H1 (cell line): ENCODE results near the gene NPTXR. TPM values are rescaled to one million over a fixed set of nuclear protein-coding genes. Genes with fewer than 3 reads are reported as not detected.

Source experiments
- CTCF ChIA-PET: fragments of 300-600 bp; sonication (Branson Sonifier 250); formaldehyde crosslinking; loops from one replicate; lab custom pipeline; 2021; ENCODE audit not compliant: partially characterized antibody; lab: Charles Lee
- POLR2A ChIA-PET: fragments of 300-600 bp; sonication (Branson Sonifier 250); formaldehyde crosslinking; loops from one replicate; lab custom pipeline; 2021; ENCODE audit warnings: inconsistent platforms; ENCODE audit not compliant: partially characterized antibody; lab: Charles Lee
- DNase-seq, 2 experiments: peaks; one replicate each; pipeline versions ENCODE4 v3.0.0 to v3.0.0-alpha.2; 2010 to 2022; ENCODE audit warnings: low spot score in 2 of 2, low read depth in 1 of 2, mixed read lengths in 1 of 2
- FAIRE-seq: peaks from 2 replicates; lab custom pipeline; 2011; peaks lifted over from hg19 to GRCh38; lab: Jason Lieb, UNC
- H2AFZ ChIP-seq: 2 replicates; pipeline ENCODE4 v1.8.1; 2012; ENCODE audit warnings: low read length, inconsistent platforms
- H2AK5ac ChIP-seq: 2 replicates; pipeline ENCODE4 v1.6.1; 2013; ENCODE audit warnings: low read depth, low read length
- H2BK120ac ChIP-seq: replicated peaks from 2 replicates; pipeline ENCODE3; 2013; ENCODE audit warnings: low read depth, low read length, inconsistent platforms
- H2BK12ac ChIP-seq: 2 replicates; pipeline ENCODE4 v1.6.1; 2013; ENCODE audit warnings: low read depth, low read length
- H2BK15ac ChIP-seq: 2 replicates; pipeline ENCODE4 v1.6.1; 2013; ENCODE audit warnings: low read length
- H2BK20ac ChIP-seq: 2 replicates; pipeline ENCODE4 v1.6.1; 2013; ENCODE audit warnings: low read length
- H2BK5ac ChIP-seq: 2 replicates; pipeline ENCODE4 v1.6.1; 2013; ENCODE audit warnings: low read depth, low read length
- H3K14ac ChIP-seq: 2 replicates; pipeline ENCODE4 v1.6.1; 2013; ENCODE audit warnings: inconsistent platforms; ENCODE audit not compliant: insufficient read length
- H3K18ac ChIP-seq: 2 replicates; pipeline ENCODE4 v1.6.1; 2013; ENCODE audit warnings: low read length; ENCODE audit errors: extremely low read depth
- H3K23ac ChIP-seq: 2 replicates; pipeline ENCODE4 v1.6.1; 2013; ENCODE audit warnings: inconsistent platforms; ENCODE audit not compliant: insufficient read length
- H3K23me2 ChIP-seq: 2 replicates; pipeline ENCODE4 v1.6.1; 2013; ENCODE audit warnings: low read depth, low read length
- H3K27ac ChIP-seq: 2 replicates; pipeline ENCODE4 v1.6.1; 2011; ENCODE audit warnings: low read depth, low read length, inconsistent platforms
- H3K27me3 ChIP-seq, 4 experiments: replicated peaks in 1 of 4; 1 replicate in 1 of 4; 2 replicates in 3 of 4; pipeline versions ENCODE4 v1.6.1 to v1.8.1; 2011 to 2013; ENCODE audit warnings: low read length in 3 of 4, mild to moderate bottlenecking in 3 of 4, inconsistent platforms in 2 of 4, mixed read lengths in 2 of 4, moderate library complexity in 1 of 4; ENCODE audit not compliant: control insufficient read depth in 3 of 4, insufficient read depth in 3 of 4; ENCODE audit errors: extremely low read depth in 1 of 4
- H3K36me3 ChIP-seq, 4 experiments: 2 replicates each; pipeline versions ENCODE4 v1.6.1 to v1.8.1; 2011 to 2013; ENCODE audit warnings: mild to moderate bottlenecking in 4 of 4, low read length in 3 of 4, moderate library complexity in 2 of 4, control low read depth in 1 of 4, inconsistent platforms in 1 of 4; ENCODE audit not compliant: insufficient read depth in 4 of 4, control insufficient read depth in 2 of 4
- H3K4ac ChIP-seq: replicated peaks from 2 replicates; pipeline ENCODE3; 2013; ENCODE audit warnings: low read length, low read depth, mixed read lengths, inconsistent platforms; ENCODE audit not compliant: insufficient read length
- H3K4me1 ChIP-seq, 4 experiments: replicated peaks in 1 of 4; 1 replicate in 1 of 4; 2 replicates in 3 of 4; pipeline versions ENCODE4 v1.6.1 to v1.8.1; 2011 to 2013; ENCODE audit warnings: low read length in 3 of 4, inconsistent platforms in 2 of 4, mixed read lengths in 1 of 4; ENCODE audit not compliant: insufficient read depth in 4 of 4, control insufficient read depth in 3 of 4
- H3K4me2 ChIP-seq, 2 experiments: 2 replicates each; pipeline versions ENCODE4 v1.6.1 to v1.8.1; 2011 to 2013; ENCODE audit warnings: low read depth in 2 of 2, low read length in 2 of 2, control low read depth in 1 of 2, inconsistent platforms in 1 of 2, mild to moderate bottlenecking in 1 of 2; ENCODE audit not compliant: insufficient read depth in 1 of 2
- H3K4me3 ChIP-seq, 4 experiments: fragments of 200-600, 300-600 bp in 1 of 4; sonication (generic), shearing (Covaris generic), sonication (Bioruptor Twin) in 1 of 4; 2 replicates each; pipeline versions ENCODE4 v1.5.1 to v1.8.1; 2011 to 2016; ENCODE audit warnings: low read length in 4 of 4, low read depth in 3 of 4, control low read depth in 2 of 4, inconsistent platforms in 2 of 4, mild to moderate bottlenecking in 2 of 4, mixed read lengths in 1 of 4, moderate library complexity in 1 of 4; ENCODE audit not compliant: insufficient read depth in 2 of 4; ENCODE audit errors: extremely low read depth in 1 of 4
- H3K56ac ChIP-seq: replicated peaks from 2 replicates; pipeline ENCODE3; 2013; ENCODE audit warnings: low read depth, mild to moderate bottlenecking, mixed read lengths, low read length, inconsistent platforms; ENCODE audit not compliant: insufficient read length
- H3K79me1 ChIP-seq: 2 replicates; pipeline ENCODE4 v1.6.1; 2013; ENCODE audit warnings: low read depth, low read length, control low read depth
- H3K79me2 ChIP-seq, 2 experiments: 2 replicates each; pipeline versions ENCODE4 v1.6.1 to v1.8.1; 2012 to 2013; ENCODE audit warnings: low read length in 2 of 2, mild to moderate bottlenecking in 2 of 2, inconsistent platforms in 1 of 2; ENCODE audit not compliant: insufficient read depth in 2 of 2, control insufficient read depth in 1 of 2
- H3K9ac ChIP-seq, 4 experiments: replicated peaks in 1 of 4; 1 replicate in 1 of 4; 2 replicates in 3 of 4; pipeline versions ENCODE4 v1.6.1 to v1.8.1; 2011 to 2013; ENCODE audit warnings: low read depth in 3 of 4, low read length in 3 of 4, control low read depth in 2 of 4, mild to moderate bottlenecking in 2 of 4, moderate library complexity in 2 of 4, inconsistent platforms in 1 of 4; ENCODE audit errors: extremely low read depth in 1 of 4
- H3K9me3 ChIP-seq, 2 experiments: 2 replicates each; pipeline versions ENCODE4 v1.6.1 to v1.8.1; 2012 to 2013; ENCODE audit warnings: mild to moderate bottlenecking in 2 of 2, moderate library complexity in 2 of 2, control low read depth in 1 of 2, inconsistent platforms in 1 of 2, low read depth in 1 of 2, low read length in 1 of 2, mixed read lengths in 1 of 2; ENCODE audit not compliant: insufficient read depth in 2 of 2
- H4K20me1 ChIP-seq, 2 experiments: replicated peaks in 1 of 2; 2 replicates each; pipeline versions ENCODE3 to v1.8.1; 2011 to 2013; ENCODE audit warnings: inconsistent platforms in 2 of 2, low read length in 2 of 2, mild to moderate bottlenecking in 1 of 2; ENCODE audit not compliant: insufficient read depth in 2 of 2, control insufficient read depth in 1 of 2
- H4K5ac ChIP-seq: 2 replicates; pipeline ENCODE4 v1.6.1; 2013; ENCODE audit warnings: low read length, low read depth, mixed read lengths, inconsistent platforms; ENCODE audit not compliant: insufficient read length
- H4K8ac ChIP-seq: 2 replicates; pipeline ENCODE4 v1.8.0; 2013; ENCODE audit warnings: mild to moderate bottlenecking, moderate library complexity, low read length, inconsistent platforms; ENCODE audit not compliant: insufficient read depth; ENCODE audit errors: extremely low read depth
- H4K91ac ChIP-seq: replicated peaks from 2 replicates; pipeline ENCODE3; 2013; ENCODE audit warnings: low read length, mixed read lengths, inconsistent platforms; ENCODE audit not compliant: insufficient read length
- BACH1 ChIP-seq: IDR thresholded peaks from 2 replicates; pipeline ENCODE4 v1.6.1; 2012; ENCODE audit warnings: low read length, improper control_type of control experiment
- CEBPB ChIP-seq: IDR thresholded peaks from 2 replicates; pipeline ENCODE4 v1.6.1; 2012; ENCODE audit warnings: low read depth, low read length
- FOSL1 ChIP-seq: IDR thresholded peaks from 2 replicates; pipeline ENCODE4 v1.6.1; 2011; ENCODE audit warnings: mild to moderate bottlenecking, low read depth, low read length, moderate library complexity; ENCODE audit not compliant: insufficient read depth
- JUN ChIP-seq: IDR thresholded peaks from 2 replicates; pipeline ENCODE4 v1.6.1; 2011; ENCODE audit warnings: low read depth, mild to moderate bottlenecking, improper control_type of control experiment, low read length
- KDM1A ChIP-seq: fragments of 200-600, 300-600 bp; sonication (generic); IDR thresholded peaks from 2 replicates; pipeline ENCODE4 v1.7.1; 2016; ENCODE audit warnings: mild to moderate bottlenecking, low read length, borderline replicate concordance
- NRF1 ChIP-seq: IDR thresholded peaks from 2 replicates; pipeline ENCODE4 v1.6.1; 2011; ENCODE audit warnings: mild to moderate bottlenecking, low read depth, low read length, improper control_type of control experiment
- POLR2A ChIP-seq, 2 experiments: IDR thresholded peaks; 1 replicate in 1 of 2; 2 replicates in 1 of 2; pipeline ENCODE4 v1.6.1; 2011; ENCODE audit warnings: low read depth in 2 of 2, low read length in 2 of 2, mild to moderate bottlenecking in 2 of 2; ENCODE audit errors: control extremely low read depth in 1 of 2
- POLR2AphosphoS5 ChIP-seq: IDR thresholded peaks from 2 replicates; pipeline ENCODE4 v1.6.1; 2011; ENCODE audit warnings: low read depth, low read length
- POU5F1 ChIP-seq: IDR thresholded peaks from 2 replicates; pipeline ENCODE4 v1.6.1; 2011; ENCODE audit warnings: low read depth, mild to moderate bottlenecking, low read length, moderate library complexity
- RFX5 ChIP-seq: IDR thresholded peaks from 2 replicates; pipeline ENCODE4 v1.6.1; 2011; ENCODE audit warnings: low read depth, low read length, improper control_type of control experiment, borderline replicate concordance
- SIN3A ChIP-seq, 2 experiments: IDR thresholded peaks in 1 of 2; conservative IDR thresholded peaks in 1 of 2; 2 replicates each; pipeline ENCODE4 v1.6.1; 2011 to 2012; ENCODE audit warnings: low read length in 2 of 2, improper control_type of control experiment in 1 of 2, low read depth in 1 of 2, mild to moderate bottlenecking in 1 of 2
- SP2 ChIP-seq: IDR thresholded peaks from 2 replicates; pipeline ENCODE4 v1.6.1; 2012; ENCODE audit warnings: mild to moderate bottlenecking, low read length, inconsistent platforms
- SRF ChIP-seq: IDR thresholded peaks from 2 replicates; pipeline ENCODE4 v1.6.1; 2011; ENCODE audit warnings: mild to moderate bottlenecking, low read depth, low read length, moderate library complexity
- TAF1 ChIP-seq: IDR thresholded peaks from 2 replicates; pipeline ENCODE4 v1.6.1; 2011; ENCODE audit warnings: mild to moderate bottlenecking, low read depth, low read length
- TBP ChIP-seq: IDR thresholded peaks from 2 replicates; pipeline ENCODE4 v1.6.1; 2011; ENCODE audit warnings: low read depth, low read length, improper control_type of control experiment
- WGBS, 2 experiments: shearing (Covaris generic) in 1 of 2; methylation state at CpG; one replicate each; pipeline versions ENCODE4 v1.1.6 to v1.1.7; 2013 to 2015; ENCODE audit warnings: low lambda C conversion rate in 2 of 2, mixed read lengths in 2 of 2, inconsistent platforms in 1 of 2, low coverage in 1 of 2, missing lambda C conversion rate in 1 of 2; ENCODE audit not compliant: insufficient replicate concordance in 2 of 2, insufficient coverage in 1 of 2, insufficient read length in 1 of 2; ENCODE audit errors: extremely low coverage in 1 of 2, missing lambda C conversion rate in 1 of 2; 5-methylcytosine and 5-hydroxymethylcytosine counted together
- polyA plus RNA-seq, 7 experiments: library from polyadenylated mRNA; depleted of rRNA in 3 of 7; stranded (reverse) in 5 of 7; unstranded in 2 of 7; fragments of >200 nt in 5 of 7; fragments of 200-250 nt in 2 of 7; gene quantifications; 1 replicate in 5 of 7; 2 replicates in 1 of 7; 4 replicates in 1 of 7; pipeline versions ENCODE4 v1.2.1 to v1.2.3, GENCODE V29; 2011 to 2013; ENCODE audit warnings: missing spikeins in 2 of 7, mixed read lengths in 2 of 7
- total RNA-seq: library from RNA; stranded (reverse); fragmentation: NEBNext Ultra II Directional; extraction: Animal tissue kit (Norgen Biotek cat#: 25700); gene quantifications from 2 replicates; pipeline ENCODE4 v1.2.1, GENCODE V29; 2021

The NPTXR gene
- total and polyA plus RNA-seq, 2 of the 8 experiments (the other 6 are each of a cell fraction or from before 2014, with no cell fraction given): 3.7 to 6.4 TPM

DNA sequence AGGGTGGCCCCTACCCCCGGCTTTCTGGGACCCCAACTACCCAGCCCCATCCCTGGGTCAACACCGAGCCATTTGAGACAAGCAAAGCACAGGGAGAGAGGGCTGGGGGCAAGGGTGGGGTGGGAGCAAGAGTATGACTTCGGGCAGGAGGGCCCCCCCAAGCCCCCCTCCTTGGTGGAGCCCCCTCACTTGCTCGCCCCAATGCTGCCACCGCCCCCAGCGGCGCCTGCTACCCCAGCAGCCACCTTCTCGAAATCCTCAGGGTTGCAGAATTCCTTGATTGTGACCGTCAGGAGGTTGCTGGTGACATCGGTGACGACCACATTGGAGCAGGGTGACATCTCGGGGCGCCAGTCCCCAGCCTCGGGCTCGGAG is 22.2 kb upstream of the NPTXR start:
- H3K27me3 ChIP-seq: no peaks in the 10 kb centered on the region
- 91% methylated on average over 14 of the region's 15 CpGs; no CpG with 5 or more reads in 1 of the 2 experiments for WGBS, 2 experiments
- peak overlapping the region; percentile 31; the same call in 1 of the 2 replicates for H4K8ac ChIP-seq
- FAIRE-seq (no peak), DNase-seq (no peak)
- no peak overlapping the region for H2BK15ac ChIP-seq
- H2BK12ac ChIP-seq: no peak overlapping the region
- ChIA-PET POLR2A (interaction anchor here (0.6 kb wide), 1 partner anchor 8 kb away, joined by 3 read pairs; no protein-coding TSS in a partner anchor), CTCF (interaction anchor here (0.6 to 8.1 kb wide), 2 partner anchors 97 to 1003 kb away, joined by 3 to 79 read pairs; no protein-coding TSS in a partner anchor)
- H2AK5ac ChIP-seq: no peak overlapping the region
- no peak overlapping the region for H3K27ac ChIP-seq
- no peak overlapping the region for H2BK5ac ChIP-seq
- H3K23me2 ChIP-seq: peaks cover 2% of the 10 kb centered on the region; the same call in 1 of the 2 replicates
- no peak overlapping the region for H3K4ac ChIP-seq
- H3K18ac ChIP-seq: no peak overlapping the region
- H3K79me1 ChIP-seq: peaks cover 7% of the 10 kb centered on the region
- H3K9me3 ChIP-seq: no peaks in the 10 kb centered on the region
- H2AFZ ChIP-seq: no peak overlapping the region
- no peak overlapping the region for H2BK20ac ChIP-seq
- H3K14ac ChIP-seq: no peak overlapping the region
- peaks cover 0 to 7% of the 10 kb centered on the region in 2 experiments; a peak in 2 of 4 replicates for H3K79me2 ChIP-seq
- 0 out of 8 replicates have a peak overlapping the region, but pooled peaks of 1 of the 4 experiments have one; percentile 6 for H3K4me3 ChIP-seq
- no peak overlapping the region for H4K91ac ChIP-seq
- no peak overlapping the region for H3K56ac ChIP-seq
- 0 out of 4 replicates have a peak overlapping the region, but pooled peaks of 1 of the 2 experiments have one; percentile 2 for H3K4me2 ChIP-seq
- H4K5ac ChIP-seq: no peak overlapping the region
- H2BK120ac ChIP-seq: no peak overlapping the region
- peaks cover 0 to 24% (median 13%) of the 10 kb centered on the region in 4 experiments; a peak in 4 of 8 replicates for H3K36me3 ChIP-seq
- H4K20me1 ChIP-seq: peaks cover 15 to 24% of the 10 kb centered on the region in 2 experiments
- no peak overlapping the region for H3K23ac ChIP-seq
- peaks cover 2 to 28% (median 21%) of the 10 kb centered on the region in 4 experiments for H3K4me1 ChIP-seq
- H3K9ac ChIP-seq: no peak overlapping the region
- TF ChIP-seq KDM1A: no peak
- no peak for TF ChIP-seq BACH1
- TF ChIP-seq TBP: no peak
- TF ChIP-seq CEBPB: no peak
- TF ChIP-seq TAF1: no peak
- TF ChIP-seq SRF: no peak
- no peak for TF ChIP-seq POLR2A (IDR thresholded peaks at IDR 0.05; ENCODE audit: control extremely low read depth in 1 of 2, low read depth in 2 of 2, low read length in 2 of 2)
- TF ChIP-seq JUN: no peak
- no peak for TF ChIP-seq FOSL1
- TF ChIP-seq POLR2AphosphoS5: no peak
- TF ChIP-seq POU5F1: no peak
- no peak for TF ChIP-seq SIN3A (conservative IDR thresholded peaks at IDR 0.05 in 1 of 2, IDR thresholded peaks at IDR 0.05 in 1 of 2; ENCODE audit: low read depth in 1 of 2, low read length in 2 of 2)
- no peak for TF ChIP-seq RFX5
- no peak for TF ChIP-seq NRF1
- TF ChIP-seq SP2: no peak
